Measurements from ENCODE around the gene MCM7. TPM values are rescaled to one million over a fixed set of nuclear protein-coding genes. Genes with fewer than 3 reads are reported as not detected.

Gene MCM7
- total and polyA plus RNA-seq, 2 donors from 2014 or later, result 21.0 to 47.2 TPM

- Histone ChIP-seq H3K4me1 (ENCODE audit: control insufficient read depth in 2 of 3, insufficient read depth in 2 of 3, low read depth in 1 of 3, low read length in 3 of 3) (peaks cover 0 to 7% (median 4%) of the 10 kb centered on the region in 3 donors), H3K9ac (ENCODE audit: low read length in 3 of 3) (no peak overlapping the region), H3K9me3 (ENCODE audit: control insufficient read depth in 2 of 3, insufficient read depth in 1 of 3, low read length in 3 of 3) (no peaks in the 10 kb centered on the region), H3K27me3 (ENCODE audit: control insufficient read depth, insufficient read depth, low read length) (no peaks in the 10 kb centered on the region), H3K27ac (ENCODE audit: low read depth in 2 of 2, low read length in 2 of 2) (no peak overlapping the region), H3K36me3 (ENCODE audit: control insufficient read depth in 2 of 3, insufficient read depth in 3 of 3, low read length in 3 of 3) (peaks cover 10 to 49% (median 32%) of the 10 kb centered on the region in 3 donors), H3K4me3 (ENCODE audit: low read length in 3 of 3) (no peak overlapping the region)
- FAIRE-seq, result no peak
- intact Hi-C loops (cut with DNase I), result no loop called here
- no peak for DNase-seq
- TF ChIP-seq CTCF (IDR thresholded peaks at IDR 0.05; ENCODE audit: borderline replicate concordance, extremely low read depth, insufficient read depth), result no peak
Measured at GRCh38 chr7:100090527-100091410, 10.4 kb downstream of the MCM7 start.

GRCh38 chr7:100089458-100090196, 11.6 kb downstream of the MCM7 start:
- intact Hi-C loops (cut with DNase I), result no loop called here
- DNase-seq, result no peak
- Histone ChIP-seq H3K36me3 (ENCODE audit: control insufficient read depth in 2 of 3, insufficient read depth in 3 of 3, low read length in 3 of 3) (peaks cover 7 to 38% (median 32%) of the 10 kb centered on the region in 3 donors), H3K27me3 (ENCODE audit: control insufficient read depth, insufficient read depth, low read length) (no peaks in the 10 kb centered on the region), H3K27ac (ENCODE audit: low read depth in 2 of 2, low read length in 2 of 2) (peak overlapping the region in 1 of 2 donors; percentile 92), H3K4me3 (ENCODE audit: low read length in 3 of 3) (peak overlapping the region; percentile 77 to 98 (median 81)), H3K9me3 (ENCODE audit: control insufficient read depth in 2 of 3, insufficient read depth in 1 of 3, low read length in 3 of 3) (no peaks in the 10 kb centered on the region), H3K9ac (ENCODE audit: low read length in 3 of 3) (peak overlapping the region; percentile 69 to 86 (median 77)), H3K4me1 (ENCODE audit: control insufficient read depth in 2 of 3, insufficient read depth in 2 of 3, low read depth in 1 of 3, low read length in 3 of 3) (peaks cover 0 to 7% (median 4%) of the 10 kb centered on the region in 3 donors)
- no peak for FAIRE-seq
- TF ChIP-seq CTCF (IDR thresholded peaks at IDR 0.05; ENCODE audit: borderline replicate concordance, extremely low read depth, insufficient read depth), result no peak

GRCh38 chr7:100088621-100089457, 12.4 kb downstream of the MCM7 start, which contains the start of gene COPS6:
COPS6 (plus strand) TSS chr7:100088969; CDS start chr7:100088991, 22 bp downstream.
- H3K4me3 ChIP-seq (ENCODE audit: low read length in 3 of 3), result peak within 1 kb of the TSS; percentile 78 to 98 (median 81)
- TF ChIP-seq CTCF (IDR thresholded peaks at IDR 0.05; ENCODE audit: borderline replicate concordance, extremely low read depth, insufficient read depth), result no peak
- H3K27me3 ChIP-seq (ENCODE audit: control insufficient read depth, insufficient read depth, low read length), result no peaks in the 10 kb centered on the region
- peak within 1 kb of the TSS; percentile 88 to 92 for H3K27ac ChIP-seq (ENCODE audit: low read depth in 2 of 2, low read length in 2 of 2)
- H3K4me1 ChIP-seq (ENCODE audit: control insufficient read depth in 2 of 3, insufficient read depth in 2 of 3, low read depth in 1 of 3, low read length in 3 of 3), result peaks cover 0 to 7% (median 4%) of the 10 kb centered on the region in 3 donors
- H3K36me3 ChIP-seq (ENCODE audit: control insufficient read depth in 2 of 3, insufficient read depth in 3 of 3, low read length in 3 of 3), result peaks cover 6 to 31% (median 29%) of the 10 kb centered on the region in 3 donors
- intact Hi-C loops (cut with DNase I), result no loop called here
- peak within 1 kb of the TSS; percentile 69 to 86 (median 77) for H3K9ac ChIP-seq (ENCODE audit: low read length in 3 of 3)
- no peaks in the 10 kb centered on the region for H3K9me3 ChIP-seq (ENCODE audit: control insufficient read depth in 2 of 3, insufficient read depth in 1 of 3, low read length in 3 of 3)
- no peak for FAIRE-seq
- DNase-seq, result peak; percentile 82 to 94 (median 89)

All from kidney (tissue), 14 donors.